ENCODE data around the gene DISC1. TPM values are rescaled to one million over a fixed set of nuclear protein-coding genes. Genes with fewer than 3 reads are reported as not detected.
A peak's percentile ranks its signal among the peaks of the same experiment; 100 is the strongest.

Gene DISC1
- polyA plus RNA-seq, 3 donors: 5.5 to 14.7 (median 5.8) TPM

GRCh38 chr1:231716879-231717278 is 90.3 kb downstream of the DISC1 start:
- Histone ChIP-seq H3K27me3 (ENCODE audit: control insufficient read depth in 2 of 2, insufficient read depth in 2 of 2, low read length in 2 of 2) (no peaks in the 10 kb centered on the region), H3K9ac (ENCODE audit: insufficient read depth, low read length, poor library complexity, severe bottlenecking) (no peak overlapping the region), H4K20me1 (ENCODE audit: insufficient read depth, low read length) (peaks cover 32% of the 10 kb centered on the region), H3K27ac (ENCODE audit: low read depth in 1 of 2, low read length in 2 of 2) (no peak overlapping the region), H3K4me2 (replicated peaks; ENCODE audit: extremely low read depth, low read length, poor library complexity, severe bottlenecking) (no peak overlapping the region), H2AFZ (ENCODE audit: insufficient read depth, low read depth, low read length, poor library complexity, severe bottlenecking) (no peak overlapping the region), H3K4me1 (ENCODE audit: control insufficient read depth in 1 of 2, insufficient read depth in 2 of 2, low read length in 2 of 2) (no peaks in the 10 kb centered on the region), H3K9me3 (replicated peaks in 1 of 2; ENCODE audit: control insufficient read depth in 1 of 2, insufficient read depth in 1 of 2, low read length in 2 of 2) (no peaks in the 10 kb centered on the region), H3K79me2 (ENCODE audit: insufficient read depth, low read length) (peaks cover 9% of the 10 kb centered on the region), H3K4me3 (replicated peaks in 1 of 3; ENCODE audit: low read depth in 2 of 3, low read length in 3 of 3) (no peak overlapping the region), H3K36me3 (replicated peaks in 1 of 2; ENCODE audit: control insufficient read depth in 1 of 2, insufficient read depth in 2 of 2, low read length in 2 of 2) (peaks cover 7 to 71% of the 10 kb centered on the region in 2 donors)
- peaks cover 0 to 1% (median 0%) of the 10 kb centered on the region in 3 donors for H3K27me3 Mint-ChIP-seq (ENCODE audit: low read depth in 3 of 3)
- H3K4me1 Mint-ChIP-seq: no peaks in the 10 kb centered on the region
- peak overlapping the region in 1 of 7 donors; percentile 5 for H3K27ac Mint-ChIP-seq
- no peak for DNase-seq
- H3K9me3 Mint-ChIP-seq: no peaks in the 10 kb centered on the region
- H3K36me3 Mint-ChIP-seq: peaks cover 53 to 58% of the 10 kb centered on the region in 2 donors
- 100% methylated on average over 2 of the region's 3 CpGs for WGBS (ENCODE audit: insufficient coverage)
- H3K4me3 Mint-ChIP-seq: no peak overlapping the region
- TF ChIP-seq CTCF (IDR thresholded peaks at IDR 0.05): no peak
- intact Hi-C loops (cut with micrococcal nuclease): no loop called here

GRCh38 chr1:231719485-231720183 is 93.0 kb downstream of the DISC1 start:
- Mint-ChIP-seq H3K27me3 (ENCODE audit: low read depth in 3 of 3) (peaks cover 0 to 1% (median 0%) of the 10 kb centered on the region in 3 donors), H3K4me1 (peaks cover 1% of the 10 kb centered on the region), H3K4me3 (no peak overlapping the region), H3K36me3 (peaks cover 42 to 60% of the 10 kb centered on the region in 2 donors), H3K9me3 (no peaks in the 10 kb centered on the region), H3K27ac (no peak overlapping the region)
- H3K9me3 ChIP-seq (replicated peaks in 1 of 2; ENCODE audit: control insufficient read depth in 1 of 2, insufficient read depth in 1 of 2, low read length in 2 of 2): no peaks in the 10 kb centered on the region
- H3K4me1 ChIP-seq (ENCODE audit: control insufficient read depth in 1 of 2, insufficient read depth in 2 of 2, low read length in 2 of 2): no peaks in the 10 kb centered on the region
- no peak overlapping the region for H3K9ac ChIP-seq (ENCODE audit: insufficient read depth, low read length, poor library complexity, severe bottlenecking)
- no peaks in the 10 kb centered on the region for H3K27me3 ChIP-seq (ENCODE audit: control insufficient read depth in 2 of 2, insufficient read depth in 2 of 2, low read length in 2 of 2)
- H3K27ac ChIP-seq (ENCODE audit: low read depth in 1 of 2, low read length in 2 of 2): no peak overlapping the region
- H2AFZ ChIP-seq (ENCODE audit: insufficient read depth, low read depth, low read length, poor library complexity, severe bottlenecking): no peak overlapping the region
- intact Hi-C loops (cut with micrococcal nuclease): no loop called here
- no CpG with 5 or more reads among the region's 7 CpGs for WGBS (ENCODE audit: insufficient coverage)
- peaks cover 9% of the 10 kb centered on the region for H3K79me2 ChIP-seq (ENCODE audit: insufficient read depth, low read length)
- H4K20me1 ChIP-seq (ENCODE audit: insufficient read depth, low read length): peaks cover 40% of the 10 kb centered on the region
- no peak overlapping the region for H3K4me3 ChIP-seq (replicated peaks in 1 of 3; ENCODE audit: low read depth in 2 of 3, low read length in 3 of 3)
- no peak overlapping the region for H3K4me2 ChIP-seq (replicated peaks; ENCODE audit: extremely low read depth, low read length, poor library complexity, severe bottlenecking)
- TF ChIP-seq CTCF (IDR thresholded peaks at IDR 0.05): no peak
- peaks cover 7 to 73% of the 10 kb centered on the region in 2 donors for H3K36me3 ChIP-seq (replicated peaks in 1 of 2; ENCODE audit: control insufficient read depth in 1 of 2, insufficient read depth in 2 of 2, low read length in 2 of 2)
- DNase-seq: no peak

All from CD14-positive monocyte (primary cell).